NCI-H146 (cell line): ENCODE data around the gene INO80B.
A peak's percentile ranks its signal among the peaks of the same experiment; 100 is the strongest.

ENCODE experiments used
- DNase-seq: peaks from one replicate; lab custom pipeline; 2025; lab: John Stamatoyannopoulos, UW

The INO80B gene

DNA sequence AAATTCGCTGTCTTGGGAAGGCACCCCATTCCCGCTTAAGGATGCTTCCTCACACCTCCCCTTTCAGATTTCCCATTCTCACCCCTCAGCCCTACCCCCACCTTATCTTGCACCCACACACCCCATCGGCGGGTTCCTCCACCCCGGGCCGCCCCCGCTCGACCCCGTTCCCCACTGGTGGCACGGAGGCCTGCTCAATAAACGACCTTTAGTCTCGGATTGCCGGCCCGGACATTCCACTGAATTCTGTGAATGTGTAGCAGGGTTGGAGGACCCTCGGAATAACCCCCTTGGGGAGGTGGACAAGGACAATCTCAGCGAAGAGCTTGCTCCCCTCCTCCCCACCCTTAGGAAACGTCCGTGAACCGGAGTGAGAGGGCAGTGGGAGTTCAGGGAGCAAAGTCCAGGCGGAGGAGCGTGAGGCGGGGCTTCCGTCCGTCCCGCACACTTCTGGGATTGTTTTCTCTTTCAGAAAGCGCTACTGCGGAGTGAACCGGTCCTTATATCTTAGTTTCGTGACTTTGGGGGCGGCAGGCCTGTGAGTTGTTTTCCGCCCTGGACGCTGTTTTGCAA is 47.3 kb downstream of the INO80B start:
- peak; percentile 27 for DNase-seq

DNA sequence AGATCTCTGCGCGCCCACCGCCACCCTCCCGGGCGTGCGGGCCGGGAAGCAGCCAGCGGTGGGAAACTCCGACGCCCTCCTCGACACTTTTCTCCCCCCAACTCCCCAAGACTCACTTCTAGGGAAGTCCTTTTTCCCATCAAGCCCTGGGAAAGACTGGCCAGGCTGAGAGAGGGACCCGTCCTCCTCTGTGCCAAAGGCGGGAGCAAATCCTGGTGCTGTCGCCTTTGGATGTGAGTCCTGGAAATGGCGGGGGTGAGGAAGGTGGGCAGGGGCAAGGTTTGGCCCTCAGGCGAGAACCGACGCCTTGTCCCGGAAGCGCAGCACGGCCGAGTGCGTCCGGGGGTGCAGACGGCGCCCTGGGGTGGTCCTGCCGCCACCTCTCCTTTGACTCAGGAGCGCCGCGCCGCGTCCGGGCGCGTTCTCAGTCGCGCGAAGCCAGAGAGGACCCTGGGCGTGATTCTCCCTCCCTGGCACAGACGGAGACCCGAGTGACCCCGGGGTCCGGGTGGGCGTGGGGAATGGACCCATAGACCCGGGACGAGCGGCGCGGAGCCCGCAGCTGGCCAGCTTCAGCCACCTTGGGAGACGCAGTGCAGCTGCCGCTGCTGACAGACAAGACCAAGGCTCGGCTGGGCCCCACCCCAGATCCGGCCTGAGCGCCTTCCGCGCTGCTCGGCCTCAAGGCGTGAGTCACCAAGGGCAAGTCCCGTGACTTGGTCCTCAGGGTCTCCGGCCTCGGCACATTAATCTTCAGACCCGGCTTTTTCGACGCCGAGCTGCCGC is 48.0 kb downstream of the INO80B start:
- DNase-seq: peak; percentile 58

- DNase-seq: peak; percentile 41
Observed at GRCh38 chr2:74503506-74504475, 48.9 kb downstream of the INO80B start.

GRCh38 chr2:74504591-74504990 is 49.7 kb downstream of the INO80B start:
- no peak for DNase-seq

GRCh38 chr2:74505448-74506246 is 50.8 kb downstream of the INO80B start:
- no peak for DNase-seq

GRCh38 chr2:74507145-74507925 is 52.4 kb downstream of the INO80B start, which contains the start of gene PCGF1:
Gene PCGF1, minus strand, starts transcription at chr2:74507695. Its CDS starts 27 bp downstream, at chr2:74507668.
- DNase-seq: peak; percentile 100
